Raji (cell line): ENCODE results near the gene ANKRD26.

Experiments
- POLR2A ChIP-seq: IDR thresholded peaks from 2 replicates; pipeline ENCODE4 v1.6.1; 2011; ENCODE audit warnings: low read depth, low read length, control low read depth; ENCODE audit not compliant: insufficient read depth

The ANKRD26 gene

DNA sequence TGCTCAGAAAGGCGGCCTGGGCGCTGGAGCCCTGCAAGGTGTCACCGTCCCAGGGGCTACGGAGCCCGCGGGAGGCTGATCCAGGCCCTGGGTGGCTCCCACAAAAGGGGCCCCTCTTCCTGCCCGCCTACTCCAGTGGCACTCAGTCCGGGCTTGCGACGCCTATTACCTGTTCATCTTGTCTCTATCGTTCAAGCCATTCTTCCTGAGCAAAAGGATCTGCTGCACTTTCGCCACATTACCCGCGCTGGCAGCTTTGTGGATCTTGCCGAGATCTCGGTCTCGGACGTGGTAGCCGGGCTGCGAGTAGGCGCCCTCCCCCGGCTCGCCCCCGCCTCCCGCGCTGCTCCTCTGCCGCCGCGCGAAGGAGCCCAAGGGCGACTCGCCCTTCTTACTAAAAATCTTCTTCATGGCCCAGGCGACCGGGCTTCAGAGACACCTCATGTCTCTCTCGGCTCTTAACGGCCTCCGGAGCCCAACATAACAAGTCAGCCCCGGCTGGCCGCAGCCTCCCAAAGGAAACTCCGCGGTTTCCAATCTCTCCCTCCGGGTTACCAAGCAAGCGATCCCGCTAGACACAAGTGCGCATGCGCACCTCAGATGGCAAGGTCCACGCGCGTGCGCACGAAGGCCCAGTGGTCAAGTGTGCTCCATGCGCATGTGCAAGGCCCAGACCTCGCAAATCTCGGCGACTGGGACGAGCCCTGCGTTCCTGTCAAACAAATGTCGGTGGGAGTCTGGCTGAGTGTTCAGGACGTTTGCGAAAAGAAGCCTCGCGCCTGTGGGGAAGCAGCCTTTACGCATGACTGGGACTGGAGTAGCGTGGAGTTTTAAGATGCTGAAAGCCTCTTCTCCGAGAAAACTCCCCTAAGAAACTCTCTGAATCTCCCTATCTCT, at the start of gene ANKRD26:
Gene ANKRD26 (minus strand): TSS at position 579 of the 897 bp plus-strand sequence. CDS start 168 bp downstream, at position 411.
- peak; percentile 94 for TF ChIP-seq POLR2A

DNA sequence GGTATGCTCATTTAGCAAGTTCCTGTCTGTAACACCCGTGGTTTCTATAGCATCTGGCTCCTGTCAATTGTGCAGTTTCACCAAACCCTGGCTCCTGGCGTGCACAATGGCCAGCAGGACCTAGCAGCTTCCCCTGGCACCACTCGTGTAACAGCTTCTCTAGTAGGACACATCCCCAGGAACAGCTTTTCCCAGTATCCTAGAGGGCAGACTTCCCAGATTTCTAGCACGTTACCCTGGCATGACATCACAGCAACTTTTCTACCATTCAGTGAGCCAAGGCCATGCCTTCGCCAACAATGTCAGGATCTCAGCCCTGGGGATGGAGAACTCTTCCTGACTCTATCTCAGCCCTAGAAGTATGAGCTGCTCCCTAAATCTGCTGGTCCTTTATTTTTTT, 47.4 kb upstream of the ANKRD26 start:
- no peak for TF ChIP-seq POLR2A

DNA sequence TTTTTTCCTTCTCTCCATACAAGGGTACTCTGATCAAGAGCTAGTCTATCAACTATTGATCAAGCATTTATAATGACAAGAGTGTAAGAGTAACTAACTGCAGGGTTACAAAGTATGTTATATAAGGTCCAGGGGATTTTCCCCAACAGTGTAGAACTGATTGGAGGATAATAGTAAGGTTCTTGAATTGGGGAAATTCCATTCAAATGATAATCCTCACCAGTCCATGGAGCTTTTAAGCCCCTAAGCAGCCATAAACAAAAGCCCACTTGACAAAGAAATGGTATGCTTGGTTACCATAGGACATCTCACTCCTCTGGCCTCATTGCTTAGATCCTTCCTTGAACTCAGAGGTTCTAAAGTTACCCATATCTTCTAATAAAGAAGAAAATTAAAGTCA, 45.6 kb upstream of the ANKRD26 start:
- TF ChIP-seq POLR2A, result no peak

DNA sequence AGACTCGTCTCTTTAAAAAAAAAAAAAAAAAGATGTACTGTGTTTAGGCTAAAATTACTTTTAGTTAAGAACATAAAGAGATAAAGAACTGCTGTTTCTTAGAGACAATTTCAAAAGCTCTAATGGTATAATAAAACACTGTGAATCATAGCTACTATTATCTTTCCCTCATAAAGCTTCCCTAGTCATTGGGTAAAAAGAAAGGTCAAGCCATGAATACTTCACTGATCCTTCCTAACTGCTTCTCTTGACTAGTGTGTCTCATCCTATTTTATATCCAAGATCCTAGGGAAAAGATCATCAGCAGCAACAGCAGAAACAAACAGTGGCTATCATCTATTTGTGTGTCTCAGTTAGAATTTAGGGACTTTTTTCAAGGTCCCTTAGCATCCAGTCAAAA, 43.4 kb upstream of the ANKRD26 start:
- no peak for TF ChIP-seq POLR2A

GRCh38 chr10:27138277-27138676, 38.0 kb upstream of the ANKRD26 start:
- no peak for TF ChIP-seq POLR2A

DNA sequence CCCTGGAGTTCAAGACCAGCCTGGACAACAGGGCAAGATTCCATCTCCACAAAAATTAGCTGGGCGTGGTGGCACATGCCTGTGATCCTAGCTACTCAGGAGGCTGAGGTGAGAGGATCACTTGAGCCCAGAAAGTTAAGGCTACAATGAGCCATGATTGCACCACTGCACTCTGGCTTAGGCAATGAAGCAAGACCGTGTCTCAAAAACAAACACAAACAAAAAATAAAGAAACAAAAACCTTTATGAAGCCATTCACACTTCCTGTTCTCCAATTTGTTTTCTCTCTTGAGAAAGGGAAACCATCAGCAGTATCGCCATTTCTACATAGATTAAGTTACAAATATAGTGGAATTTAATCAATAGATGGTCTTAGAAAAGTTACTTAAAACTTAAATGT, 34.1 kb upstream of the ANKRD26 start:
- TF ChIP-seq POLR2A, result no peak

DNA sequence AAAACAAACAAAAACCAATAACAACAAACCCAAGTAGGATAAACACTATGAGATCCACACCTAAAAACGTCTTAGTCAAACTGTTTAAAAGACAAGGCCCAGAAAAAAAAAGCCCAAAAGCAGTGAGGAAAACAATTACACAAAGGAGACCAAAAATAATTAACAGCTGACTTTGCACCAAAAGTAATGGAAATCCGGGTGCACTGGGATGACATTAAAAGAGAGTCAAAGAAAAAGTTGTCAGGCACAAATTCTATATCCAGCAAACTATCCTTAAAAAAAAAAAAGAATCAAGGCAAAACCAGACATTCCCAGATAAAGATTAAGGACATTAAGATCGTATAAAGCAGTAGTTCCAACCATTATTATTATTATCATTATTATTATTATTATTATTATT, 7.9 kb upstream of the ANKRD26 start:
- no peak for TF ChIP-seq POLR2A

DNA sequence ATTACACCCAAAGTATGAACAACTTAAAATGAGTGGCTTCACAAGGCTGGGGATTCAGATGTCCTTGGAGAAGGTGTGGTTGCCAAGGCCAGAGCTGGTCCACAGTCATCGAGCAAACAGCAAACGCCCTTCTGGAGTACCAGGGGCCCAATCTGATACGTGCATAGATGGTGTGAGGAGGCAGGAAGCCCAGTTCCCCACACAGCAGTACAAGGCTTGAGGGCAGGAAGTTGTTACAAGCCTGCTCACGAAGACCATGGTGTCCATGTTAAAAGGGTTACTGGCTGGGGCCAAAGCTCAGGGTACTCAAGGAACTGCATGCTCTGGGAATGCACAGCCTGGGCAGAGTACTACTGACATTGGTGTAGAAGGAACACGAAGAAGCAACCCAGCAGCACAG, 4.6 kb upstream of the ANKRD26 start:
- no peak for TF ChIP-seq POLR2A

- TF ChIP-seq POLR2A, result no peak
Observed at GRCh38 chr10:27100813-27101347, 586 bp upstream of the ANKRD26 start.

DNA sequence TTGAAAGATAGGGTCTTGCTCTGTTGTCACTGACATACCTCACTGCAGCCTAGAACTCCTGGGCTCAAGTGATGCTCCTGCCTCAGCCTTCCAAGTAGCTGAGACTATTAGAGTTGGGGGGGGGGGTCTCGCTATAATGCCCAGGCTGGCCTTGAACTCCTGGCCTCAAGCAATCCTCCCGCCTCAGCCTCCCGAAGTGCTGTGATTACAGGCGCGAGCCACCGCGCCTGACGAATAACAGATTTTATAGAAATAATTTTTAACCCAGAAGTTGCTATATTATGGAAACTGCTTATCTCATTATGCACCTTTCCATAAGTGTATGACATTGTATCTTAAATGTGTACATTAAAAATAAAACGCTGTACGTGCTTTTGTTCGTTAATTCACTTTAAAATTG, 846 bp downstream of the ANKRD26 start:
- no peak for TF ChIP-seq POLR2A

- no peak for TF ChIP-seq POLR2A
Observed at GRCh38 chr10:27088119-27089044, 11.9 kb downstream of the ANKRD26 start.

GRCh38 chr10:27072436-27073114, 27.7 kb downstream of the ANKRD26 start:
- TF ChIP-seq POLR2A, result no peak

GRCh38 chr10:27068217-27068891, 31.9 kb downstream of the ANKRD26 start:
- TF ChIP-seq POLR2A, result no peak

GRCh38 chr10:27065084-27065483, 35.2 kb downstream of the ANKRD26 start:
- TF ChIP-seq POLR2A, result no peak
